Colonic mucosa (tissue), 4 donors: ENCODE data around the gene ATP8A1. TPM values are rescaled to one million over a fixed set of nuclear protein-coding genes. Genes with fewer than 3 reads are reported as not detected.
A peak's percentile ranks its signal among the peaks of the same experiment; 100 is the strongest.

Source experiments
- DNase-seq: peaks from one replicate; pipeline ENCODE4 v3.0.0-alpha.2; 2020
- H3K27ac ChIP-seq: fragments of 200-600 bp; one replicate; pipeline ENCODE4 v1.8.0; 2021
- H3K27me3 ChIP-seq: fragments of 200-600 bp; one replicate; pipeline ENCODE4 v1.8.0; 2021
- H3K36me3 ChIP-seq: fragments of 200-600 bp; one replicate; pipeline ENCODE4 v1.8.0; 2021
- H3K4me1 ChIP-seq: fragments of 200-600 bp; one replicate; pipeline ENCODE4 v1.8.0; 2021; ENCODE audit warnings: mild to moderate bottlenecking
- H3K4me3 ChIP-seq: fragments of 200-600 bp; one replicate; pipeline ENCODE4 v1.8.0; 2021
- H3K9ac ChIP-seq, 2 donors: one replicate each; pipeline ENCODE4 v1.7.0; 2013; ENCODE audit warnings: control low read depth in 2 of 2, low read depth in 2 of 2, low read length in 2 of 2
- H3K9me3 ChIP-seq: fragments of 200-600 bp; one replicate; pipeline ENCODE4 v1.8.0; 2021
- CTCF ChIP-seq: fragments of 200-600 bp; IDR thresholded peaks from one replicate; pipeline ENCODE4 v1.8.0; 2022; ENCODE audit warnings: antibody characterized with exemption, mild to moderate bottlenecking
- intact Hi-C: fragments of 100-400 bp; cut with DNase I; formaldehyde crosslinking; loops from one replicate; pipeline ENCODE4 v1.14.1; 2022
- total RNA-seq, 2 donors: library from RNA; stranded (reverse); fragmentation: NEBNext Ultra II Directional in 1 of 2; extraction: Animal tissue kit (Norgen Biotek cat#: 25700) in 1 of 2; gene quantifications; one replicate each; pipeline ENCODE4 v1.2.1, GENCODE V29; 2021
- donor health status: healthy.
- donor health status: DM: no; HTN: no; CAD: no.
- donor health status: DM: no; HTN: no; CAD: no.

Gene ATP8A1
- total RNA-seq, 2 donors from 2014 or later, result 19.1 to 34.0 TPM

- H3K36me3 ChIP-seq, result no peaks in the 10 kb centered on the region
- no peak for DNase-seq
- no peaks in the 10 kb centered on the region for H3K27me3 ChIP-seq
- H3K9ac ChIP-seq, result no peak overlapping the region
- intact Hi-C loops, result loop anchor here (10.0 kb wide), 1 partner anchor 105 kb away; no protein-coding TSS in a partner anchor
- no peak overlapping the region for H3K27ac ChIP-seq
- H3K9me3 ChIP-seq, result no peaks in the 10 kb centered on the region
- H3K4me3 ChIP-seq, result no peak overlapping the region
- no peak for TF ChIP-seq CTCF
- H3K4me1 ChIP-seq, result no peaks in the 10 kb centered on the region
These were observed 146.7 kb downstream of the ATP8A1 start for GRCh38 chr4:42510225-42510624.

- Histone ChIP-seq H3K9ac (no peak overlapping the region), H3K36me3 (no peaks in the 10 kb centered on the region), H3K27me3 (no peaks in the 10 kb centered on the region), H3K9me3 (no peaks in the 10 kb centered on the region), H3K4me1 (no peaks in the 10 kb centered on the region), H3K27ac (no peak overlapping the region), H3K4me3 (no peak overlapping the region)
- DNase-seq, result no peak
- no peak for TF ChIP-seq CTCF
- intact Hi-C loops, result no loop called here
These were observed 155.1 kb downstream of the ATP8A1 start for GRCh38 chr4:42501624-42502401.

GRCh38 chr4:42498040-42498439 is 158.9 kb downstream of the ATP8A1 start:
- H3K9ac ChIP-seq, result no peak overlapping the region
- no peak for DNase-seq
- no peaks in the 10 kb centered on the region for H3K4me1 ChIP-seq
- H3K4me3 ChIP-seq, result no peak overlapping the region
- TF ChIP-seq CTCF, result no peak
- no peak overlapping the region for H3K27ac ChIP-seq
- intact Hi-C loops, result no loop called here
- no peaks in the 10 kb centered on the region for H3K27me3 ChIP-seq
- no peaks in the 10 kb centered on the region for H3K36me3 ChIP-seq
- H3K9me3 ChIP-seq, result no peaks in the 10 kb centered on the region

GRCh38 chr4:42497142-42497910 is 159.6 kb downstream of the ATP8A1 start:
- intact Hi-C loops, result no loop called here
- Histone ChIP-seq H3K9ac (no peak overlapping the region), H3K4me1 (no peaks in the 10 kb centered on the region), H3K27me3 (no peaks in the 10 kb centered on the region), H3K36me3 (no peaks in the 10 kb centered on the region), H3K9me3 (no peaks in the 10 kb centered on the region), H3K4me3 (no peak overlapping the region), H3K27ac (no peak overlapping the region)
- DNase-seq, result no peak
- no peak for TF ChIP-seq CTCF

GRCh38 chr4:42492962-42493361 is 163.9 kb downstream of the ATP8A1 start:
- Histone ChIP-seq H3K27ac (peak overlapping the region; percentile 20), H3K36me3 (no peaks in the 10 kb centered on the region), H3K4me3 (no peak overlapping the region), H3K27me3 (no peaks in the 10 kb centered on the region), H3K9ac (no peak overlapping the region), H3K4me1 (no peaks in the 10 kb centered on the region), H3K9me3 (no peaks in the 10 kb centered on the region)
- no peak for TF ChIP-seq CTCF
- DNase-seq, result peak; percentile 26
- intact Hi-C loops, result no loop called here
